GM21529 (cell line): Measurements from ENCODE around the gene HTR1B.

ENCODE experiments used
- ATAC-seq: cut with Tn5 transposase; IDR thresholded peaks from one replicate; pipeline ENCODE4 v1.9.1; 2021; ENCODE audit not compliant: unreplicated experiment

Gene HTR1B, protein sequence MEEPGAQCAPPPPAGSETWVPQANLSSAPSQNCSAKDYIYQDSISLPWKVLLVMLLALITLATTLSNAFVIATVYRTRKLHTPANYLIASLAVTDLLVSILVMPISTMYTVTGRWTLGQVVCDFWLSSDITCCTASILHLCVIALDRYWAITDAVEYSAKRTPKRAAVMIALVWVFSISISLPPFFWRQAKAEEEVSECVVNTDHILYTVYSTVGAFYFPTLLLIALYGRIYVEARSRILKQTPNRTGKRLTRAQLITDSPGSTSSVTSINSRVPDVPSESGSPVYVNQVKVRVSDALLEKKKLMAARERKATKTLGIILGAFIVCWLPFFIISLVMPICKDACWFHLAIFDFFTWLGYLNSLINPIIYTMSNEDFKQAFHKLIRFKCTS

DNA sequence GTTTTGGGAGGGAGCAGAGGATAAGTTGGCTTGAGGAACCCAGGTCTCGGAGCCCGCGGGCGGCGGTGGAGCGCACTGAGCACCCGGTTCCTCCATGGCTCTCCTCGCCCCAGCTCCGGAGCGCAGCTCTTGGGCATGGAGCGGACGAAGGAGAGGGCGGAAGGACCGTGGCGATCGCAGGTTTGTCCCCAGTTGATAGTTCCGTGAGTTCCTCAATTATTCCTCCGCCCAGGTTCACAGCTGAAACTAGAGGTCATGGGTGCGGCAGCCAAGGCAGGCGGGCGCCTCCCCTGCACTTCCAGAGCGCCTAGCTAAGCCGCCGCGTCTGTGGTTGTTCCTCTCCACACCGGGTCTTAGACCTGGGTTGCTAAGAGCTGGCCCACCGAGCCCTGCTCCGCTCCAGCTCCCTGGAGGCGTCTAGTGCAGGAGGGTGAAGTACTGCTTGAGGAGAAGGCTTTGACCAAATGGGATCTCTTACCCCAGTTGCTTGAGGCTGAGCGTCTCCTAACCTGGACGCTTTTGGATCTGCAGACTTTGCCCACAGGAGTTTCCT, at the start of gene HTR1B:
HTR1B (minus strand) TSS at position 184 of the 553 bp plus-strand sequence; CDS start at position 96, 88 bp downstream.
- no peak for ATAC-seq

DNA sequence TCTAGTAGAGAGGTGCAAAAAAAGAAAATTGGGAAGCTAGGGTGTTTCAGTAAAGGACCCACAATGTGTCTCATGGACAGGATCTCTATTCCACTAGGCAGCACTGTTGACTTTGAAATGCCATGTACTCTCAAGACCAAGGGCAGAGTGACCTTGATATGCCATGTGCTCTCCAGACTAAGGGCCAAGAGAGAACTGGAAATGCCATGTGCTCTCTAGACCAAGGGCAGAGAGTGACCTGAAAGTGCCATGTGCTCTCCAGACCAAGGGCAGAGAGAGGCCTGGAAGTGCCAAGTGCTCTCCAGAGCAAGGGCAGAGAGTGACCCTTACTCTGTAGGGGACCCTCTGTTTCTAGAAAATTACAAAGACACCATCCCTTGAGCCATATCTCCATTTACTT, 49.3 kb upstream of the HTR1B start:
- ATAC-seq: no peak

- ATAC-seq: no peak
Observed at GRCh38 chr6:77511860-77512259, 48.6 kb upstream of the HTR1B start.

- ATAC-seq: no peak
Observed at GRCh38 chr6:77502981-77503380, 39.7 kb upstream of the HTR1B start.

- no peak for ATAC-seq
Observed at GRCh38 chr6:77492530-77492929, 29.2 kb upstream of the HTR1B start.

DNA sequence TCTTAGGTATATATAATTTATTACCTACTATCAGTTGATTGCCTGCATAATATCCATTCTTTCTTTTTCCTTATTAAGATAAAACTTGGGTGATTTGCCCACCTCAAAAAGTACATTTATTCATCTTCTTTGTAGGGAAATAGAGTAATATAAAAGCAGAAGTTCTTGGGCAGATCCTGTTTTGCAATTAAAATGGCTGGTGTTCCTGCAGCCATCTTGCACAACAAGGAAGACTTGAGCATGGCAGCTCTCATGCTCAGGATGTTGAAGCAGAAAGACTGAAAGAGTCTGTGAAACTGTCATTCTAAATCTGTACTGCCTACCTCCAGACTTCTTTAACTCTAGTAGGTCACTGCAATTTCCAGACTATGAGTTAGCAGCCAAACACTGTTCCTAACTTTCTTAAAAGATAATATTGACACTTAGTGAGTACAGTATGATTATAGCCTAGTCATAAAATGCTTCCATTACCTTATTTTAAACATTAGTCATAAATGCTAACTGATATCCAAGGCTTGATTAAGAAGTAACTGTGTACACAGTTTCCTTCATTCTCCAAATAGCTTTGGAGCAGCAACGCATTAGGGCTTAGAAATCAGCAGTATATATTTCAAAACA, 24.6 kb upstream of the HTR1B start:
- no peak for ATAC-seq

GRCh38 chr6:77482981-77483380, 19.7 kb upstream of the HTR1B start:
- ATAC-seq: no peak

DNA sequence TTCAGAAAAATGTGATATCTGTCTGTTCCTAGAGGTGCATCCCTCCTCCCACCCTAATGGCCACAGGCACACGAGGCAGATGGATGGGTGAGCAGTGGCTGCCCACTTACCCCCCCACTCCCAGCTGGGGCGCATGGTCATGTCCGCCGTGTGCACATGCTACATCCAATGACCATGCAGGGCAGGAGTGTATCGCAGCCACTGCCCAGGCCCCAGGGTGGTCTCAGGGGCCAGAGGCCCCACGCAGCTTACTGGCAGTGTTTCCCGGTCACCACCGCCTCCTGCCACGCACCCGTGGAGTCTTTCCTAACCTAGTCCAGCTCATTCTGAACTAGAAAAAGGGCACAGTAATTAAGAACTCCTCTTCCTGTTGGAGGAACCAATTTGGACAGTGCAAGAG, 11.7 kb upstream of the HTR1B start:
- ATAC-seq: no peak

- no peak for ATAC-seq
Observed at GRCh38 chr6:77474286-77474956, 11.1 kb upstream of the HTR1B start.

DNA sequence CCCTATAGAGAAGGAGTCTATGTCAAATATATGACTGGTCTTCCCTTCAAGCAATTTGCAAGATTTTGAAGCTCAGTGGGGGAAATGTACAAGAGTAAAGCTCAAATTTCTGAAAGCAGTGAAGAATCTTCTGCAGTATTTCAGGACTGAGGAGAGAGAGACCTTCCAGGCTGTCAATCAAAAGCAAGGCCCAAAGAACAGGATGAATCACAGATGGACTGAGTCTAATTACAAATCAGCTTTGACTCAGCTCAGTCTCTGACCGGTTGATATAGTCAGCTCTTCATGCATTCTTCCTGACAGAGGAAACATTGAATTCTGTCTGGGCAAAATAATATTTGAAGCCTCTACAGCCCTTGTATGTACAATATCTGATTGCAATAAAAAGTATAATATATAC, 7.7 kb upstream of the HTR1B start:
- no peak for ATAC-seq

DNA sequence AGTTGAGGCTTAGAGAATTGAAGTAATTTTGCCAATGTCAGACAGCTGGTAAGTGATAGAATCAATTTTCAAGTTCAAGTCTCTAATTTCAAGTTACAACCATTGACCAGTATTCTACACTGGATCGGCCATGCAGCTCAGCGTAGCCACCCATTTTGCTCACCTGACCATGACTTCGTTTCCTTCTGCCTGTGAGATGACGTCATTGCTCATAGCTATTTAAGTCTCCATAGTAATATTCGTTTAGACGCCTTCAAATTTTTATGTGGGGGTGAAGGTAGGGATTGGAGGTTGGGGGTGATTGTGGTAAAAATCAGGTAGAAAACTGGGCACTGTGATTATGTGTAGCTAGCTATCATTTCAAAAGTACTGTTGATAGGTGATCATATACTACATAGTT, 5.6 kb upstream of the HTR1B start:
- ATAC-seq: no peak

GRCh38 chr6:77466451-77467437, 3.5 kb upstream of the HTR1B start:
- ATAC-seq: peak; percentile 74

GRCh38 chr6:77466055-77466450, 2.8 kb upstream of the HTR1B start:
- peak; percentile 89 for ATAC-seq

GRCh38 chr6:77464495-77464867, 1.2 kb upstream of the HTR1B start:
- no peak for ATAC-seq

DNA sequence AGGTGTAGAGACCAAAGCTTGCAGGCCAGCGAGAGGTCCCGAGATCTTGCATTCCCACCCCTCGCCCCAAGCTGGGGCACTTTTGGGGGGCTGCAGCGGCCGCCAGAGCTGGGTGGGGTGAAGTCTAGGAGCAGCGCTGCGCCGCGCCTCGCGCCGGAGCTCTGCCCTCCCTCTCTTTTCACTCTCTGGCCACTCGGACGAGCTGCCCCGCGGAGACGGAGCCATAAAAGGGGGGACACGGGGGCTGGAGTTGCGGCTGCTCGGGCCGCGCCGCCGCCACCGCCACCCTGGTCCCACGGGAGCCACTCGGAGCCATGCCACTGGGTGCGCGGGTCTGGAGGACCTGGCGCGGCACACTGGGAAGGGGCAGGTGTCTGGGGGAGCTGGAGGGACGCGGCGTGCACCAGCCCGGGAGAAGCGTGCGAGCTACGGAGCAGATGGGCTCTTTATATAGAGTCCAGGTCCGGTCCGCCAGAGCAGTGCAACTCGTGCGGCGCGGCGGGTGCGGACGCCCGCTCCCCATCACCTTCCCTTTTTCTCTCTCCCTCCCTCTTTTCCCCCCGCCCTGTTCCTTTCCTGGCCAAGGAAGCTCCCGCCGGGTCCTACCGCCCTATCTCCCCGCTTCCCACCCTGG, 687 bp upstream of the HTR1B start:
- no peak for ATAC-seq

- ATAC-seq: no peak
Observed at GRCh38 chr6:77462359-77463307, 658 bp downstream of the HTR1B start.

DNA sequence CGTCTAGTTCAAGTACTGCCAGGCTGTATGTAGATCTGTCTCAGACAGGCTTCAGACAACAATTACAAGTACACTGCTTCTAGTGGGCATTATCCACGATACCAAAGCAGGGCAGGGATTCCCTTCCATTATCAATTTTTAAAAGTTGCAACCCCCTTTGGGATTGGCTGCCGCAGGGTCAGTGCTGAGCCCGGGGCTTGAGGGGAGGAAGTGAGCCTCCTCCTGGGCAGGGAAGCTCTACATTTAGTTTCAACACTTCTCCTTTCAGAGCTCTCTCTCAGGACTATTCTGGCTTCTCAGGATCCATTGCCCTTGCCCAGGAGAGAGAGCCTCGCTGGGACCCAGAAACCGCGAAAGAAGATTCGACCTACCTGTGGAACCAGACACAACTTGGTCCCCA, 1.5 kb downstream of the HTR1B start:
- ATAC-seq: no peak

DNA sequence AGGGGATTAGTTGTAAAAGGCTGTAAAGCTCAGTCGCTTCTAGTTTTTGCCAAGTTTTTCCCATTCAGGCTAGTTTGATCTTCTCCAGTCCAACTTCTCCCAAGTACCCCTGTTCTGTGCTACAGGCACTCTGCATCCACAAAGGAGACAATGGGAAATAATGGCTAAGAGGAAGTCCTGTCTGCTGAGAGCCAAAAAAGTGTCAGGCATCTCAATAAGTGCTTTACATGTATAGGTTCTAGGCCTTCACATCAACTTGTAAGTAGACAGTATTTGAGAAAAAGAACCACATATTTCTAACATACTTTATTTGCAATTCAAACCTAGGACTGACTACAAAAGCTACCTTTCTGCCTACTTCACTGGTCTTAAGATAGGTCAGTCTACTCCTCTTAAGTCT, 4.9 kb downstream of the HTR1B start:
- ATAC-seq: no peak

GRCh38 chr6:77457720-77458349, 5.5 kb downstream of the HTR1B start:
- peak; percentile 89 for ATAC-seq
